Neural cell (in vitro differentiated cells): Measurements from ENCODE around the gene TPPP.

Experiments used
- EP300 ChIP-seq: fragments of 450-650 bp; conservative IDR thresholded peaks from 2 replicates; pipeline ENCODE4 v1.6.1; 2014; ENCODE audit warnings: antibody characterized with exemption, mild to moderate bottlenecking, moderate library complexity; ENCODE audit not compliant: poor library complexity, severe bottlenecking
- RAD21 ChIP-seq: fragments of 450-650 bp; conservative IDR thresholded peaks from 2 replicates; pipeline ENCODE4 v1.6.1; 2014; ENCODE audit warnings: antibody characterized with exemption, mild to moderate bottlenecking, moderate library complexity
- TF ChIP-seq, protein P1 (sequence below): fragments of 450-650 bp; IDR thresholded peaks from 2 replicates; pipeline ENCODE4 v1.5.1; 2014; ENCODE audit warnings: antibody characterized with exemption, mild to moderate bottlenecking, moderate library complexity; ENCODE audit not compliant: poor library complexity, severe bottlenecking

DNA sequence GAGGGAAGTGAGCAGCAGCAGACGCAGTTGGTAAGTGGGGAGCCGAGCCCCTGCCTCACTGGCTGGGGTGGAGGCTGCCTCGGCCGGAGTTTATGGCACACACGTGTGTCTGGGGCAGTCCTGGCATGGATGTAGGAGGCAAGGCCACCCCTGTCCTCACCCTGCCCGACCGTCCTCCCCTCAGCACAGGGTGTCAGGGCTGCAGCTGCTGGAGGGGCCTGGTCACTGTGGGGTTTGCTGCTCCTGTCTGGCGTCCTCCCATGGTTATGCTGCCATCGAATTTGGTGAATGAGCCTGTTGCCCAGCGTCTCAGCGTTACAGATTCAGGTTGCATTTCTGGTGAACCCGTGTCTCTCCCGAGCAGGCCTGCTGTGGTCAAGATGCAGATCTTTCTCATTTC is 48.6 kb downstream of the TPPP start:
- TF ChIP-seq, protein P1, sequence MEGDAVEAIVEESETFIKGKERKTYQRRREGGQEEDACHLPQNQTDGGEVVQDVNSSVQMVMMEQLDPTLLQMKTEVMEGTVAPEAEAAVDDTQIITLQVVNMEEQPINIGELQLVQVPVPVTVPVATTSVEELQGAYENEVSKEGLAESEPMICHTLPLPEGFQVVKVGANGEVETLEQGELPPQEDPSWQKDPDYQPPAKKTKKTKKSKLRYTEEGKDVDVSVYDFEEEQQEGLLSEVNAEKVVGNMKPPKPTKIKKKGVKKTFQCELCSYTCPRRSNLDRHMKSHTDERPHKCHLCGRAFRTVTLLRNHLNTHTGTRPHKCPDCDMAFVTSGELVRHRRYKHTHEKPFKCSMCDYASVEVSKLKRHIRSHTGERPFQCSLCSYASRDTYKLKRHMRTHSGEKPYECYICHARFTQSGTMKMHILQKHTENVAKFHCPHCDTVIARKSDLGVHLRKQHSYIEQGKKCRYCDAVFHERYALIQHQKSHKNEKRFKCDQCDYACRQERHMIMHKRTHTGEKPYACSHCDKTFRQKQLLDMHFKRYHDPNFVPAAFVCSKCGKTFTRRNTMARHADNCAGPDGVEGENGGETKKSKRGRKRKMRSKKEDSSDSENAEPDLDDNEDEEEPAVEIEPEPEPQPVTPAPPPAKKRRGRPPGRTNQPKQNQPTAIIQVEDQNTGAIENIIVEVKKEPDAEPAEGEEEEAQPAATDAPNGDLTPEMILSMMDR, result no peak
- no peak for TF ChIP-seq RAD21
- no peak for TF ChIP-seq EP300
